Activated CD8-positive, alpha-beta T cell treated with anti-CD3 and anti-CD28 coated beads, Interleukin-2, amount 10 ng/mL, durations not matched to agents 7 days and 5 days (primary cell): ENCODE data around the gene KREMEN2. TPM values are rescaled to one million over a fixed set of nuclear protein-coding genes. Genes with fewer than 3 reads are reported as not detected.

Source experiments
- ATAC-seq: fragments of 150-1000 bp; cut with Tn5 transposase; one replicate; pipeline ENCODE4 v1.10.0; 2021; ENCODE audit warnings: moderate library complexity
- CTCF ChIA-PET: fragments of 350-600 bp; sonication (Branson Sonifier 250); formaldehyde crosslinking; loops from one replicate; lab custom pipeline; 2021; ENCODE audit warnings: antibody characterized with exemption; lab: Charles Lee
- POLR2A ChIA-PET: fragments of 350-600 bp; sonication (Branson Sonifier 250); formaldehyde crosslinking; loops from one replicate; lab custom pipeline; 2021; ENCODE audit warnings: antibody characterized with exemption; lab: Charles Lee
- DNase-seq: peaks from one replicate; pipeline ENCODE4 v3.0.0-alpha.2; 2020
- H3K27ac Mint-ChIP-seq: one replicate; pipeline ENCODE4 v1.8.0; 2021; ENCODE audit warnings: mild to moderate bottlenecking, mixed read lengths
- H3K27me3 Mint-ChIP-seq: one replicate; pipeline ENCODE4 v1.8.0; 2021; ENCODE audit warnings: low read depth, mixed read lengths
- H3K36me3 Mint-ChIP-seq: one replicate; pipeline ENCODE4 v1.8.0; 2021; ENCODE audit warnings: low read depth, mixed read lengths
- H3K4me1 Mint-ChIP-seq: one replicate; pipeline ENCODE4 v1.8.0; 2021; ENCODE audit warnings: low read depth, mixed read lengths
- H3K4me3 Mint-ChIP-seq: one replicate; pipeline ENCODE4 v1.8.0; 2021; ENCODE audit warnings: mild to moderate bottlenecking, mixed read lengths
- H3K9me3 Mint-ChIP-seq: one replicate; pipeline ENCODE4 v1.8.0; 2022; ENCODE audit warnings: mixed read lengths; ENCODE audit not compliant: insufficient read depth
- total RNA-seq, 2 experiments: library from RNA; stranded (reverse); gene quantifications; one replicate each; pipeline ENCODE4 v1.2.3, GENCODE V29; 2021

KREMEN2 gene
- total RNA-seq, 2 experiments from 2014 or later, result 0.18 TPM; not detected in 1

- no peak overlapping the region for H3K27ac Mint-ChIP-seq
- ChIA-PET CTCF (interaction anchor here (0.9 kb wide), 1 partner anchor 11 kb away, joined by 3 read pairs; no protein-coding TSS in a partner anchor), POLR2A (no interaction called here)
- no peaks in the 10 kb centered on the region for H3K4me1 Mint-ChIP-seq
- no peak for DNase-seq
- H3K27me3 Mint-ChIP-seq, result no peaks in the 10 kb centered on the region
- ATAC-seq, result no peak
- H3K9me3 Mint-ChIP-seq, result no peaks in the 10 kb centered on the region
- H3K36me3 Mint-ChIP-seq, result no peaks in the 10 kb centered on the region
- no peak overlapping the region for H3K4me3 Mint-ChIP-seq
Measured at GRCh38 chr16:2992383-2993081, 28.5 kb downstream of the KREMEN2 start.

DNA sequence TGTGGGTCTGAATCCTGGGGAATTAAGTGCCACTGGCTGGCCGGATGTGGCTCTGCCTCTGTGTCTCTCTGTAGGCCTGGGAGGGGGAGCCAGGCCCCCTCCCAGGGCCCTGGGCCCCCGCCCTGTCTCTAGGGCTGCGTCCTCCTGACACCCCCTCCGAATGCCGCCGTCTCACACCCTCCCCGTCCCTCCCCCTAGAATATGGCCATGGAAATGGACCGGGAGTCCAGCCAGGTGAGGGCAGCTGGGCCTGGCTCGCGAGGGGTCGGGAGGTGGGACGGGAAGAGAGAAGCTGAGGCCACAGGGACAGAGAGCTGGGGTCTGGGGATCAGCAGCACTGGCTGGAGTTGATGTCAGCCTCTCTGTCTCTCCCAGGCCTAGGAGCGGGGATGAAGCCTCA is 32.2 kb downstream of the KREMEN2 start:
- POLR2A ChIA-PET, result no interaction called here
- DNase-seq (no peak), ATAC-seq (no peak)
- Mint-ChIP-seq H3K27ac (no peak overlapping the region), H3K36me3 (no peaks in the 10 kb centered on the region), H3K9me3 (no peaks in the 10 kb centered on the region), H3K4me3 (no peak overlapping the region), H3K27me3 (no peaks in the 10 kb centered on the region), H3K4me1 (no peaks in the 10 kb centered on the region)
- CTCF ChIA-PET, result no interaction called here

- POLR2A ChIA-PET, result no interaction called here
- Mint-ChIP-seq H3K27me3 (peaks cover 2% of the 10 kb centered on the region), H3K27ac (no peak overlapping the region), H3K36me3 (no peaks in the 10 kb centered on the region), H3K9me3 (no peaks in the 10 kb centered on the region), H3K4me3 (no peak overlapping the region), H3K4me1 (peaks cover 3% of the 10 kb centered on the region)
- DNase-seq, result no peak
- CTCF ChIA-PET, result interaction anchor here (11.7 kb wide), 1 partner anchor 31 kb away, joined by 213 read pairs; no protein-coding TSS in a partner anchor
- no peak for ATAC-seq
Measured at GRCh38 chr16:2999929-3000328, 35.9 kb downstream of the KREMEN2 start.

- H3K9me3 Mint-ChIP-seq, result no peaks in the 10 kb centered on the region
- CTCF ChIA-PET, result interaction anchor here (11.7 kb wide), 1 partner anchor 31 kb away, joined by 213 read pairs; no protein-coding TSS in a partner anchor
- H3K27me3 Mint-ChIP-seq, result peaks cover 2% of the 10 kb centered on the region
- H3K27ac Mint-ChIP-seq, result no peak overlapping the region
- DNase-seq (no peak), ATAC-seq (no peak)
- POLR2A ChIA-PET, result interaction anchor here (1.3 kb wide), 1 partner anchor 20 kb away, joined by 3 read pairs; no protein-coding TSS in a partner anchor
- H3K36me3 Mint-ChIP-seq, result no peaks in the 10 kb centered on the region
- no peak overlapping the region for H3K4me3 Mint-ChIP-seq
- H3K4me1 Mint-ChIP-seq, result peaks cover 5% of the 10 kb centered on the region
Measured at GRCh38 chr16:3000540-3000939, 36.5 kb downstream of the KREMEN2 start.

- ChIA-PET POLR2A (interaction anchor here (1.3 kb wide), 1 partner anchor 20 kb away, joined by 3 read pairs; no protein-coding TSS in a partner anchor), CTCF (interaction anchor here (11.7 kb wide), 1 partner anchor 30 kb away, joined by 213 read pairs; no protein-coding TSS in a partner anchor)
- H3K27me3 Mint-ChIP-seq, result peaks cover 6% of the 10 kb centered on the region
- ATAC-seq (no peak), DNase-seq (no peak)
- H3K4me3 Mint-ChIP-seq, result no peak overlapping the region
- H3K27ac Mint-ChIP-seq, result no peak overlapping the region
- H3K4me1 Mint-ChIP-seq, result peaks cover 5% of the 10 kb centered on the region
- H3K9me3 Mint-ChIP-seq, result no peaks in the 10 kb centered on the region
- H3K36me3 Mint-ChIP-seq, result no peaks in the 10 kb centered on the region
Measured at GRCh38 chr16:3001316-3001715, 37.2 kb downstream of the KREMEN2 start.

DNA sequence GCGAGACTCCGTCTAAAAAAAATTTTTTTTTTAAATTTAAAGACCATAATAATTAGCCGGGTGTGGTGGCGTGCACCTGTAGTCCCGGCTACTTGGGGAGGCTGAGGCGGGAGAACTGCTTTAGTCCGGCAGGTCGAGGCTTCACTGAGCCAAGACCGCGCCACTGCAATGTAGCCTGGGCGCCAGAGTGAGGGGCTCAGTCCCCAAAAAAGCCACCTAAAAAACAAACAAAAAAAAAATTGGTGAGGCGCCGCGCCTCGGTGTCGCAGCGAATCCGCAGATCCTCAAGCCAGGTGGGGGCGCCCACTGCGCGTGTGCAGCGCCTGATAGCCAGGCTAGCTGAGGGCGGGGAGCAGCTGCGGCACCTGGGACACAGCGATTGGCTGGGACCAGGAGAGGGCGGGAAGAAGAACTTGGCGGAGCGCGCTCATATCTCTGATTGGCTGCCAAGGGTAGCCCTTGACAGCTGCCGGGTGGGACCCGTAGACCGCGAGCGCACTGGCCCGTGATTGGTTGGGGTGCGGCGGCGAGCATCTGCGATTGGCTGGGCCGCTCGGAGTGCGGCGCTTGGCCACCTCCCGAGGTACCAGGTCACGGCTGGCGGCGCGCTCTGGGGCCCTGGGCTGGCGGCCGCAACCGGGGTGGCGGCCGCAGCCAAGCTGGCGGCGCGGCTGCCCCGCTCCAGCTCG is 39.7 kb downstream of the KREMEN2 start:
- DNase-seq, result peak; percentile 98
- Mint-ChIP-seq H3K27me3 (peaks cover 13% of the 10 kb centered on the region), H3K9me3 (no peaks in the 10 kb centered on the region), H3K27ac (peak overlapping the region; percentile 67), H3K4me3 (peak overlapping the region; percentile 61), H3K36me3 (no peaks in the 10 kb centered on the region), H3K4me1 (peaks cover 24% of the 10 kb centered on the region)
- CTCF ChIA-PET, result interaction anchor here (0.6 to 11.7 kb wide), 27 partner anchors 9 to 1306 kb away, joined by 3 to 213 read pairs (median 3); partner anchors contain the start of genes HCFC1R1, THOC6, TNFRSF12A and ZNF213
- peak; percentile 100 for ATAC-seq
- POLR2A ChIA-PET, result interaction anchor here (0.9 to 1.4 kb wide), 3 partner anchors 23 to 34 kb away, joined by 3 to 4 read pairs (median 4); partner anchors contain the start of gene PKMYT1

GRCh38 chr16:3004319-3004718 is 40.2 kb downstream of the KREMEN2 start:
- peaks cover 27% of the 10 kb centered on the region for H3K4me1 Mint-ChIP-seq
- DNase-seq (no peak), ATAC-seq (peak; percentile 18)
- POLR2A ChIA-PET, result interaction anchor here (0.9 to 1.4 kb wide), 4 partner anchors 23 to 34 kb away, joined by 3 to 4 read pairs (median 4); partner anchors contain the start of gene PKMYT1
- peak overlapping the region; percentile 68 for H3K4me3 Mint-ChIP-seq
- CTCF ChIA-PET, result interaction anchor here (0.6 to 11.7 kb wide), 27 partner anchors 10 to 1306 kb away, joined by 3 to 213 read pairs (median 3); partner anchors contain the start of genes HCFC1R1, THOC6, TNFRSF12A and ZNF213
- H3K27me3 Mint-ChIP-seq, result peaks cover 13% of the 10 kb centered on the region
- H3K36me3 Mint-ChIP-seq, result no peaks in the 10 kb centered on the region
- no peak overlapping the region for H3K27ac Mint-ChIP-seq
- no peaks in the 10 kb centered on the region for H3K9me3 Mint-ChIP-seq

GRCh38 chr16:3004781-3005284 is 40.8 kb downstream of the KREMEN2 start:
- H3K4me1 Mint-ChIP-seq, result peaks cover 27% of the 10 kb centered on the region
- H3K9me3 Mint-ChIP-seq, result no peaks in the 10 kb centered on the region
- H3K27ac Mint-ChIP-seq, result no peak overlapping the region
- H3K36me3 Mint-ChIP-seq, result no peaks in the 10 kb centered on the region
- ATAC-seq, result no peak
- no peak for DNase-seq
- CTCF ChIA-PET, result interaction anchor here (1.2 to 11.7 kb wide), 5 partner anchors 11 to 130 kb away, joined by 3 to 213 read pairs (median 11); partner anchors contain the start of genes HCFC1R1, THOC6 and ZNF213
- peak overlapping the region; percentile 68 for H3K4me3 Mint-ChIP-seq
- H3K27me3 Mint-ChIP-seq, result peaks cover 13% of the 10 kb centered on the region
- POLR2A ChIA-PET, result interaction anchor here (1.1 kb wide), 1 partner anchor 29 kb away, joined by 3 read pairs; no protein-coding TSS in a partner anchor

- H3K4me3 Mint-ChIP-seq, result no peak overlapping the region
- H3K4me1 Mint-ChIP-seq, result peaks cover 27% of the 10 kb centered on the region
- CTCF ChIA-PET, result interaction anchor here (0.7 to 11.7 kb wide), 7 partner anchors 13 to 123 kb away, joined by 3 to 213 read pairs (median 3); partner anchors contain the start of genes HCFC1R1, THOC6 and TNFRSF12A
- peaks cover 17% of the 10 kb centered on the region for H3K27me3 Mint-ChIP-seq
- POLR2A ChIA-PET, result interaction anchor here (0.5 to 1.7 kb wide), 6 partner anchors 15 to 60 kb away, joined by 3 to 4 read pairs (median 3); partner anchors contain the start of gene PKMYT1
- no peaks in the 10 kb centered on the region for H3K9me3 Mint-ChIP-seq
- no peaks in the 10 kb centered on the region for H3K36me3 Mint-ChIP-seq
- DNase-seq, result no peak
- no peak overlapping the region for H3K27ac Mint-ChIP-seq
- no peak for ATAC-seq
Measured at GRCh38 chr16:3007059-3007956, 43.2 kb downstream of the KREMEN2 start.

DNA sequence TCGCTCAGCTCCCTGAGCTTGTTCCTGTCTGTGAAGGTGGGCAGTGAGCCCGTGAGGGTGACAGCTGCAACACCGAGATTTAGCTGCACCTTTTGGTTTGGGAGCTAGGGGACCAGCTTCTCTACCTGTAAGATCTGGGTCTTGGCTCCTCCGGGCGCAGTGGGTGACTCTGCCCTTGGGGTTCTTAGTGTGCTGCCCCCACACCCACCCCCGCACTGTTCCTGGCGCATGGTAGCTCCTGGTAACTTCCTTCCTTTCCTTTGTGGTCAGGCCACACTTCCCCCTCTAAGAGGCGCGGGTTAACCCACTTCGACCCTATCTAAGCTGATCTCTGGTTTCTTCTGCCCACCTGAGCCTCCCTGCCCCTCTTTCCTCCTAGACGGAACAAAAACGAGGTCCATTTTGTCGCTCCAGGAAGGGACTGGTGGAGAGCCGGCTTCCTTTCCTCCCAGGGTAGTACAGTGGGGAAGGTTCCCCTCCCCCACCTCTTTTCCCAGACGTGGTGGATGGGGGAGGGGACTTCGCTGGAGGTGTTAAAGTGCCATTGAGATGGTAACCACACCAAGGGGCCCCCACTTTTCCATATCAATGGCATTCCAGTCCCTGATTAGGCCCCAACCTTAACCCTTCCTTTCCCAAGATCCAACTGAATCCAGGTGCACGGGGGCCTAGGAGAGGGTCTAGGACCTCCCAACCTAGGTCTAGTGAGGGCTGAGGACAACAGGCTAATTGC is 44.0 kb downstream of the KREMEN2 start:
- H3K27ac Mint-ChIP-seq, result no peak overlapping the region
- peak overlapping the region; percentile 33 for H3K4me3 Mint-ChIP-seq
- no peak for DNase-seq
- ChIA-PET POLR2A (interaction anchor here (0.5 to 1.7 kb wide), 4 partner anchors 14 to 59 kb away, joined by 3 to 4 read pairs (median 3); no protein-coding TSS in a partner anchor), CTCF (interaction anchor here (0.7 to 11.7 kb wide), 8 partner anchors 12 to 122 kb away, joined by 3 to 213 read pairs (median 3); partner anchors contain the start of genes HCFC1R1, THOC6 and TNFRSF12A)
- peaks cover 27% of the 10 kb centered on the region for H3K4me1 Mint-ChIP-seq
- no peak for ATAC-seq
- peaks cover 24% of the 10 kb centered on the region for H3K27me3 Mint-ChIP-seq
- H3K9me3 Mint-ChIP-seq, result no peaks in the 10 kb centered on the region
- no peaks in the 10 kb centered on the region for H3K36me3 Mint-ChIP-seq
